ENCODE measurements around the gene IQGAP2. TPM values are rescaled to one million over a fixed set of nuclear protein-coding genes. Genes with fewer than 3 reads are reported as not detected.
A peak's percentile ranks its signal among the peaks of the same experiment; 100 is the strongest.

Gene IQGAP2
- total and polyA plus RNA-seq, 9 of the 15 experiments (the other 6 are each of a cell fraction or from before 2014, with no cell fraction given): 8.7 to 23.2 (median 17.4) TPM

GRCh38 chr5:76715736-76716455 is 312.8 kb downstream of the IQGAP2 start, which contains the start of gene F2R (continued):
- TF ChIP-seq REST (IDR thresholded peaks at IDR 0.05; ENCODE audit: borderline replicate concordance): peak; percentile 48; the same call in 1 of the 2 replicates
- no peak for TF ChIP-seq REST (CRISPR knock-in tag; IDR thresholded peaks at IDR 0.05; ENCODE audit: low read depth)
- no peak for TF ChIP-seq BDP1 (IDR thresholded peaks at IDR 0.05; ENCODE audit: insufficient read depth, insufficient read length)
- peak; percentile 71; the same call in 1 of the 2 replicates for TF ChIP-seq PHF8 (IDR thresholded peaks at IDR 0.05; ENCODE audit: borderline replicate concordance, low read length)
- peak in 2 of 3 experiments; percentile 28 to 57 for TF ChIP-seq YY1 (IDR thresholded peaks at IDR 0.05; ENCODE audit: borderline replicate concordance in 1 of 3, control insufficient read depth in 1 of 3, extremely low read depth in 1 of 3, insufficient read depth in 3 of 3, insufficient read length in 1 of 3, insufficient replicate concordance in 2 of 3, low read depth in 1 of 3, low read length in 2 of 3)
- peak; percentile 28 for TF ChIP-seq HMGN3 (IDR thresholded peaks at IDR 0.05; ENCODE audit: borderline replicate concordance, extremely low read depth, insufficient read length, low read depth, low read length)
- no peak for TF ChIP-seq ASH1L (IDR thresholded peaks at IDR 0.05; ENCODE audit: borderline replicate concordance, low read depth, partially characterized antibody)
- TF ChIP-seq HDAC1 (IDR thresholded peaks at IDR 0.05): peak in 1 of 2 experiments; percentile 59; a peak in 2 of 4 replicates
- no peak for TF ChIP-seq CBFA2T2 (conservative IDR thresholded peaks at IDR 0.05)
- 0 out of 2 replicates have a peak, but pooled peaks have one; percentile 8 for TF ChIP-seq ERF (CRISPR knock-in tag; IDR thresholded peaks at IDR 0.05)
- peak; percentile 20; the same call in 1 of the 2 replicates for TF ChIP-seq ATF7 (IDR thresholded peaks at IDR 0.05)
- TF ChIP-seq GATAD2B (IDR thresholded peaks at IDR 0.05; ENCODE audit: borderline replicate concordance): peak; percentile 52; the same call in 1 of the 2 replicates
- peak; percentile 50 for TF ChIP-seq FOSL1 (tag; conservative IDR thresholded peaks at IDR 0.05)
- TF ChIP-seq SUPT5H (IDR thresholded peaks at IDR 0.05): peak; percentile 74
- TF ChIP-seq ZBTB49 (CRISPR knock-in tag; IDR thresholded peaks at IDR 0.05; ENCODE audit: borderline replicate concordance): 0 out of 2 replicates have a peak, but pooled peaks have one; percentile 55
